Lower leg skin (tissue), 4 donors: ENCODE results near the gene PCNX4. TPM values are rescaled to one million over a fixed set of nuclear protein-coding genes. Genes with fewer than 3 reads are reported as not detected.

Source experiments
- DNase-seq, 2 donors: peaks; one replicate each; pipeline ENCODE4 v3.0.0-alpha.2; 2019; ENCODE audit warnings: low spot score in 2 of 2
- H3K4me3 ChIP-seq: fragments of 200-600 bp; sonication (generic); 2 replicates; pipeline ENCODE4 v1.5.1; 2017; ENCODE audit warnings: mild to moderate bottlenecking, low read depth; ENCODE audit not compliant: poor library complexity, severe bottlenecking
- POLR2A ChIP-seq, 2 donors: fragments of 450-650 bp; IDR thresholded peaks; one replicate each; pipeline ENCODE4 v1.6.1; 2016 to 2017; ENCODE audit warnings: antibody characterized with exemption in 2 of 2, mild to moderate bottlenecking in 1 of 2, moderate library complexity in 1 of 2
- WGBS, 2 donors: methylation state at CpG; one replicate each; pipeline ENCODE4 v1.1.5; 2018; 5-methylcytosine and 5-hydroxymethylcytosine counted together
- intact Hi-C: fragments of 100-400 bp; cut with DNase I; formaldehyde crosslinking; loops from one replicate; pipeline ENCODE4 v1.15.0; 2023; ENCODE audit warnings: low total_unique reads
- total RNA-seq, 4 donors: library from RNA; depleted of rRNA; stranded (reverse); fragments of >200 nt; gene quantifications; one replicate each; pipeline ENCODE4 v1.1.0, GENCODE V29; 2016
- TF ChIP-seq, protein P1 (sequence below), 3 donors: fragments of 450-650 bp; IDR thresholded peaks; one replicate each; pipeline ENCODE4 v1.5.1; 2016; ENCODE audit warnings: antibody characterized with exemption in 3 of 3, mild to moderate bottlenecking in 3 of 3, moderate library complexity in 2 of 3

The PCNX4 gene
- total RNA-seq, 4 donors from 2014 or later, result 24.7 to 48.0 (median 27.9) TPM

DNA sequence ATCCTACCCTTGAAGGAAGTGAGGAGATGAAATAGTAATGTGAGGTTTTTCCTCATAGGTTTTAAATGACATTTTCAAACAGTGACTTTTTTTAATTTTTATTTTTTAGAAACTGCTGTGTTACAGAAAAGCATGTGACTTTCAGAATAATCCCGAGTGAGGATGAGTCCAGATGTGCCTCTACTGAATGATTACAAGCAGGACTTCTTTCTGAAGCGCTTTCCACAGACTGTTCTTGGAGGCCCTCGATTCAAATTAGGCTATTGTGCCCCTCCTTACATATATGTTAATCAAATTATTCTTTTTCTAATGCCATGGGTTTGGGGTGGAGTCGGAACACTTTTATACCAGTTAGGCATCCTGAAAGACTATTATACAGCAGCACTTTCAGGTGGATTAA, 15.8 kb downstream of the PCNX4 start:
- WGBS, 2 donors, result 67 to 70% methylated on average over 4 of the region's 4 CpGs
- DNase-seq, result no peak
- H3K4me3 ChIP-seq, result no peak overlapping the region
- intact Hi-C loops, result no loop called here
- no peak for TF ChIP-seq POLR2A (IDR thresholded peaks at IDR 0.05)
- TF ChIP-seq, protein P1, sequence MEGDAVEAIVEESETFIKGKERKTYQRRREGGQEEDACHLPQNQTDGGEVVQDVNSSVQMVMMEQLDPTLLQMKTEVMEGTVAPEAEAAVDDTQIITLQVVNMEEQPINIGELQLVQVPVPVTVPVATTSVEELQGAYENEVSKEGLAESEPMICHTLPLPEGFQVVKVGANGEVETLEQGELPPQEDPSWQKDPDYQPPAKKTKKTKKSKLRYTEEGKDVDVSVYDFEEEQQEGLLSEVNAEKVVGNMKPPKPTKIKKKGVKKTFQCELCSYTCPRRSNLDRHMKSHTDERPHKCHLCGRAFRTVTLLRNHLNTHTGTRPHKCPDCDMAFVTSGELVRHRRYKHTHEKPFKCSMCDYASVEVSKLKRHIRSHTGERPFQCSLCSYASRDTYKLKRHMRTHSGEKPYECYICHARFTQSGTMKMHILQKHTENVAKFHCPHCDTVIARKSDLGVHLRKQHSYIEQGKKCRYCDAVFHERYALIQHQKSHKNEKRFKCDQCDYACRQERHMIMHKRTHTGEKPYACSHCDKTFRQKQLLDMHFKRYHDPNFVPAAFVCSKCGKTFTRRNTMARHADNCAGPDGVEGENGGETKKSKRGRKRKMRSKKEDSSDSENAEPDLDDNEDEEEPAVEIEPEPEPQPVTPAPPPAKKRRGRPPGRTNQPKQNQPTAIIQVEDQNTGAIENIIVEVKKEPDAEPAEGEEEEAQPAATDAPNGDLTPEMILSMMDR (IDR thresholded peaks at IDR 0.05), result no peak

DNA sequence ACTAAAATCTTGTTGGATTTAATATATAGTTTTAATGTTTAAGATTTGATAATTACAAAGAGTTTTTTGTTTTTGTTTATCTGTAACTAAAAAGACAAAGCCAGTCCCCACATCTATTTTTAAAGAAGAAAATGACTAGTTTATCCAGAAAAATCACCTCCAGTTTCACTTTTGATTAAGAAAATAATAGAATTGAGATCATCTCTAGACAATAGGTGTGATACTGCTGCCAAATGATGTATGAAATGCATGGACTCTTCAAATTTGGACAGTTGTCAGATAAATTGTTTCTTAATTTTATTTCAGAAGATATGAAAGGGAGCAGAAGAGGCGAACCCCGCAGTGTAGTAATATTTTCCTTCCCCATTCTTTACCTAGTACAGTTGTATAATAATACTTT, 20.0 kb downstream of the PCNX4 start:
- no peak for DNase-seq
- no peak for TF ChIP-seq POLR2A (IDR thresholded peaks at IDR 0.05)
- TF ChIP-seq, protein P1 (IDR thresholded peaks at IDR 0.05), result no peak
- WGBS, 2 donors, result 91 to 97% methylated on average over 2 of the region's 2 CpGs
- intact Hi-C loops, result no loop called here
- H3K4me3 ChIP-seq, result no peak overlapping the region

DNA sequence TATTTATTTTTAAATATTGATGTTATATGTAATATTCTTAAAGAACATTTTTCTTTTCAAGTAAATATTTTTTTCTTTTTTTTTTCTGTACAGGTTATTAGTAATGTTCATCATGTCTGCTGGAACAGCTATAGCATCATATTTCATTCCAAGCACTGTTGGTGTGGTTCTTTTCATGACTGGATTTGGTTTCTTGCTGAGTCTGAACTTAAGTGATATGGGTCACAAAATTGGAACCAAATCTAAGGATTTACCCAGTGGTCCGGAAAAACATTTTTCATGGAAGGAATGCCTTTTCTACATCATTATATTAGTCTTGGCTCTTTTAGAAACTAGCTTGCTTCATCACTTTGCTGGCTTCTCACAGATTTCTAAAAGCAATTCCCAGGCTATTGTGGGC, 23.2 kb downstream of the PCNX4 start:
- intact Hi-C loops, result no loop called here
- no peak for DNase-seq
- TF ChIP-seq POLR2A (IDR thresholded peaks at IDR 0.05), result no peak
- TF ChIP-seq, protein P1 (IDR thresholded peaks at IDR 0.05), result no peak
- 0% methylated on average over 1 of the region's 1 CpG for WGBS, 2 donors
- H3K4me3 ChIP-seq, result no peak overlapping the region

DNA sequence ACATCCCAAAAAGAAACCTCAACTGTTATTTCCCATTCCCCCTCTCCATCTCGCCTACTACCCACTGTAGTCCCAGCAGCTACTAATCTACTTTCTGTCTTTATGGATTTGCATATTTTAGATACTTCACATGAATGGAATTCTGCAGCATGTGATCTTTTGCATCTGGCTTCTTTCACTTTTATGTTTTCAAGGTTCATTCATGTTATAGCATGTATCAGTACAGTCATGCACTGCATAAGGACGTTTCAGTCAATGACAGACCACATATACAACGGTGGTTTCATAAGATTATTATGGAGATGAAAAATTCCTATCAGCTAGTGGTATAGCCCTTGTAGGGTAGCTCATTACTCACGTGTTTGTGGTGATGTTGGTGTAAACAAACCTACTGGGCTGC, 24.5 kb downstream of the PCNX4 start:
- TF ChIP-seq, protein P1 (IDR thresholded peaks at IDR 0.05), result no peak
- TF ChIP-seq POLR2A (IDR thresholded peaks at IDR 0.05), result no peak
- no peak for DNase-seq
- intact Hi-C loops, result no loop called here
- no peak overlapping the region for H3K4me3 ChIP-seq
- 48 to 49% methylated on average over 4 of the region's 4 CpGs for WGBS, 2 donors

DNA sequence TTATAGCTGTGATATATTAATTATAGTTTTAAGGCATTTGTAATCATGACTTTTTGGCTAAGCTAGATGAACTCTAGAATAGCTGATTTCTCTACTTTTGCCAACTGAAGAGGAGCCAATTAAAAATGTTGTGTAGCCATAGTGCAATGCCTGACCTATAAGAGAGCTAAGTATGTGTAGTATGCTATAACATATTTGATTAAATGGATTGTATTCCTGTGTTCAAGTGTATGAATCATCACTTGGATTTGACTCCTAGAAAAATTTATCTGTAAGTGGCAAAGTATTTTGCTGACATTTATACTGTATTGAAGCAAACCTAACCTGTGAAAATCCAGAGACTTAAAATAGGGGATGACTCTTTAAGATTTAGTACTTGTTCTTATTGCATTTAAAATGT, 34.2 kb downstream of the PCNX4 start:
- no peak for TF ChIP-seq POLR2A (IDR thresholded peaks at IDR 0.05)
- TF ChIP-seq, protein P1 (IDR thresholded peaks at IDR 0.05), result no peak
- no peak for DNase-seq
- H3K4me3 ChIP-seq, result no peak overlapping the region
- intact Hi-C loops, result no loop called here

DNA sequence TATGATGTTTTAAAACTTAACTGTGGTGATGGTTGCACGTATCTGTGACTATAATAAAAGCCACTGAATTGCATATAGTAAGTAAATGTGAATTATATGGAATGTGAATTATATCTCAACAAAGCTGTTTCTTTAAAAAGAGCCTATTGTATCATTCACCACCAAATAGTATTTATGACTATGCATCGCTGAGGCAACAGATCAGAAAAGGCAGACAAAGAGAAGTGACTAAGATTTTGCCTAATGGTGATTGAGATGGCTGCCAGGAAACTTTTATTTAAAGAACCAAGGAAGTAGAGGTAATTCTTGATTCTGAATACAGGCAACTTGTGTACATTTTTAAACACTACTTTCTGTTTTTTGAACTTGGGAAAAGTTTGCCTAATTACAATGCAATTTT, 41.8 kb downstream of the PCNX4 start:
- WGBS, 2 donors, result 68 to 71% methylated on average over 2 of the region's 2 CpGs
- DNase-seq, result no peak
- TF ChIP-seq POLR2A (IDR thresholded peaks at IDR 0.05), result no peak
- TF ChIP-seq, protein P1 (IDR thresholded peaks at IDR 0.05), result no peak
- no peak overlapping the region for H3K4me3 ChIP-seq
- intact Hi-C loops, result no loop called here
